Activated CD4-positive, alpha-beta T cell treated with anti-CD3 and anti-CD28 coated beads, Interleukin-2, amount 50 U/mL, for 16 hours (primary cell): ENCODE results near the gene RNF224.
A peak's percentile ranks its signal among the peaks of the same experiment; 100 is the strongest.
"Not testable (repeated sequence)": the region's sequence is repeated elsewhere in the genome, so short reads cannot be mapped to it uniquely, and the experiment has no call there.

Experiments
- DNase-seq: peaks from one replicate; pipeline ENCODE4 v3.0.0-alpha.2; 2020

RNF224 gene

DNA sequence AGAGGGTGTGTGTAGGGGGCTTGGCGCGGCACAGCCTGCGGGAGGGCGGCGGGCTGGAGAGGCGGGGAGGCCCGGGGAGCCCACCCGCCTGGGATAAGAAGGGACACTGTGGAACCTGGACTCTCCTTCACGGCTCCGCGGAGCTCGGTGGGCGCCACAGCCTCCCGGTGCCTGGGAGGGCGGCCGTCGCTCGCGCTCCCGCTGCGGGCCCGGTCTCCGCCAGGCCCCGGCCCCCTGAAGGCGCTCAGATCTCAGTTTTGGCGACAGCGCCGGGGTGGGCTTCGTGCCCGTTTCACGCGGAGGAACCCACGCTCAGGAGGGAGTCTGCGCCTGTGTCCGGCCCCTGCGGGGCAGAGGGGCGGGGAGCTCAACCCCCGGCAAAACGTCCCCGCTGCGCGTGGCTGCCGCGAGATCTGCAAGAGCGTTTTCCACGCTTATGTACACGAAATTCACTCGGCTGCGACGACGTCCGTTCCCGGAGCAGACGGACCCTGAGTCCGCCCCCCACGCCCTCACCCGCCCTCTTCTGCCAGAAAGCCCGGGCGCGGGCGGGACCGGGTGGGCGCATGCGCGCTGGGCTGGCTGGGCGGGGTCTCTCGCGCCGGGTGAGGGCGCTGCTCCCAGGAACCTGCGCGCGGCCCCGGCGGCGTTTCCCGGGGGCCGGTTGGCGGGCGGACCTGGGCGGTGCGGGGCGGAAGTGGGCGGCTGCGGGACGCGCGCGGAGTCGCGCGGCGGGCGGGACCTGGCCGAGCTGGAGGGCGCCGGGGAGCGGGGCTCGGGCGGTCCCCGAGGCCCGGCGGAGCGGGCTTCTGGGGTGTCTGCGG lies 27.5 kb downstream of the RNF224 start, which contains the start of gene NELFB:
TSS of gene NELFB (plus strand) at position 704 of the 824 bp plus-strand sequence.
- DNase-seq: peak; percentile 95

DNA sequence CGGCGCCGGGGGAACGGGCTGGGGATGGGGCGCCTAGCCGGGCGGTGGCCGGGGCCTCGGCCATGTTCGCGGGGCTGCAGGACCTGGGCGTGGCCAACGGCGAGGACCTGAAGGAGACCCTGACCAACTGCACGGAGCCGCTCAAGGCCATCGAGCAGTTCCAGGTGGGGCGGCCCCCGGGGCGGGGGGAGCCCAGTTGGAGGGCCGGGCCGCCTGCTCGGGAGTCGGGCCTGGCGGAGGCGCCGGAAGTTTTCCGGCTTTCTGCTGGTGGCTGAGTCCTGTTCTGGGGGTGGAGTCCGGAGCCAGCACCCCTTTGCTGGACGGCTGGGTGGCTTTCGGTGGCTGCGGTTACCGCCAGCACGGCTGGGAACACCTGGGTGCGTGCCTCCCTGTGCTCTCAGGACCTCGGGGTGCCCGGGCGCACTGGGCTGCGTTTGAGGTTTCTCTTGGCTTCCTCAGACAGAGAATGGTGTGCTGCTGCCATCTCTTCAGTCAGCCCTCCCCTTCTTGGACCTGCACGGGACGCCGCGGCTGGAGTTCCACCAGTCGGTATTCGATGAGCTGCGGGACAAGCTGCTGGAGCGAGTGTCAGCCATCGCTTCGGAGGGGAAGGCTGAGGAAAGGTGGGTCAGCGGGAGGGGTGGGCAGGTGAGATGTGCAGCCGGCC lies 28.3 kb downstream of the RNF224 start:
- DNase-seq: peak; percentile 44

DNA sequence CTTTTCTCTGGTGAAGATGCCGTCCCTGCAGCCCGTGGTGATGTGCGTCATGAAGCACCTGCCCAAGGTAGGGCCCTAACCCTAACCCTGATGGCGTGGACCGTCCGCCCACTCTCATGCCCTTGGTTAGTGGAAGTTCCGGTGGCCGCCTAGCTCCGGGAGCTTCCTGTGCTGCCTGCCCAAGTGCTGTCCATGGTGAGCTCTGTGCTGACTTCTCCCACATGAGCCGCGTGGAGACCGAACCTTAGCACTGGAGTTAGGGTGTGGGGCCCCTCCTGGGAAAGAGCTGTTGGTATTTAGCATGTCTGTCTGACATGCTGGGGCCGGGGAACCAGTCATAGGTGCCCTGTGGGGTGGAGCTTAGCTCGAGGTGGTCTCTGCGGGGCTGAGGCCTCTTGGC lies 29.1 kb downstream of the RNF224 start:
- DNase-seq: no peak

DNA sequence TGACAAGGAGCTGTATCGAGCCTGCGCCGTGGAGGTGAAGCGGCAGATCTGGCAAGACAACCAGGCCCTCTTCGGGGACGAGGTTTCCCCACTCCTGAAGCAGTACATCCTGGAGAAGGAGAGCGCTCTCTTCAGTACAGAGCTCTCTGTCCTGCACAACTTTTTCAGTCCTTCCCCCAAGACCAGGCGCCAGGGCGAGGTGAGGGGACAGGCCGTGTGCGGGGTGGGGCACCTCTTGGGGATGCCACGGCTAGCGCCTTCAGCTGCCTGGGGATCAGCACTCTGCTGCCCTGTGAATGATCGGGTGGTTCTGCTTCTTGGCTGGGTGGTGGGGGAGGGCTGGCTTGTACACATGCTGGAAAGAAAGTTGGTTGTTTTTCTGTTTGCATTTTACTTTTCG lies 29.6 kb downstream of the RNF224 start:
- DNase-seq: no peak

DNA sequence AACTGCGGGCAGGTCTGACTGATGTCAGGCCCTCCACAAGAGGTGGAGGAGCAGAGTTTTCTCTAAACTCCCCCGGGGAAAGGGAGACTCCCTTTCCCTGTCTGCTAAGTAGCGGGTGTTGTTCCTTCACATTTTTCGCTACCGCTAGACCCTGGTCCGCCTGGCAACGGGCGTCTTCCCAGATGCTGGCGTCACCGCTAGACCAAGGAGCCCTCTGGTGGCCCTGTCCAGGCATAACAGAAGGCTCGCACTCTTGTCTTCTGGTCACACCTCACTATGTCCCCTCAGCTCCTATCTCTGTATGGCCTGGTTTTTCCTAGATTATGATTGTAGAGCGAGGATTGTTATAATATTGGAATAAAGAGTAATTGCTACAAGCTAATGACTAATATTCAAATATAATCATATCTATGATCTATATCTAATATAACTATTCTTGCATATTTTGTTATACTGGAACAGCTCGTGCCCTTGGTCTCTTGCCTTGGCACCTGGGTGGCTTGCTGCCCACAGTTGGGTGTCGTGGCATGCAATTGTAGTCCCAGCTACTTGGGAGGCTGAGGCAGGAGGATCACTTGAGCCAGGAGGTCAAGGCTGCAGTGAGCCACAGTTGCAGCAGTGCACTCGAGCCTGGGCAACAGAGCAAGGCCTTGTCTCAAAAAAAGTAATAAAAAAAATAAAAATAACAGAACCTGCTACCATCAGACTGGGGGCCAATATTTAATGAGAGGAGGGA lies 35.0 kb downstream of the RNF224 start:
- not testable (repeated sequence) for DNase-seq

DNA sequence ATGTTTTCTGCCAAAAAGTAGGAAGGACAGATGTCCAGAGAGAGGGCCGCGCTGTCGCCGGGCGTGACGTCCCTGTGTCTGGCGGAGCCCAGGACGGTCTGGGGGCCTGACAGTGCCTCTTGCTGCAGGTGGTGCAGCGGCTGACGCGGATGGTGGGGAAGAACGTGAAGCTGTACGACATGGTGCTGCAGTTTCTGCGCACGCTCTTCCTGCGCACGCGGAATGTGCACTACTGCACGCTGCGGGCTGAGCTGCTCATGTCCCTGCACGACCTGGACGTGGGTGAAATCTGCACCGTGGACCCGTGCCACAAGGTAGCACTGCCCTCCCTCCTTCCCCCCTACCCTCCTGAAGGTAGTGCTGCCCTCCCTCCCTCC lies 35.6 kb downstream of the RNF224 start:
- DNase-seq: no peak

DNA sequence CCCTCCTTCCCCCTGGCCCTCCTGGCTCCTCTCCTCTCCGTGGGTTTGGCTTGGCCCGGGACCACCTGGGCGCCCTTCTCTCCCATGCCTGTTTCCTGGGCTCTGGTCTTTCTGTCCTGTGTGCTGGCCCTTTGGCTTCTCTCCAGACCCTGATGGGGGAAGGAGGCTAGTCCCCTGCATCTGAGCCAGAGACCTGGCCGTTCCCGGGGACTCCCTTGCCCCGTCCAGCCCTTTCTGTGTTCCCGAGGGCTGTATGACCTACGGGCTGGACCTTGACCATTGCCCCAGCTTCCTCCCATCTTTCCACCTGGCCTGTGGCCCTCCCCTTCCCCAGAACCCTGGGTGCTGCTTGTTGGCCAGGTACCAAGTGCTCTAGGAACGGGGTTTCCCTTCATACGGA lies 36.2 kb downstream of the RNF224 start:
- no peak for DNase-seq

DNA sequence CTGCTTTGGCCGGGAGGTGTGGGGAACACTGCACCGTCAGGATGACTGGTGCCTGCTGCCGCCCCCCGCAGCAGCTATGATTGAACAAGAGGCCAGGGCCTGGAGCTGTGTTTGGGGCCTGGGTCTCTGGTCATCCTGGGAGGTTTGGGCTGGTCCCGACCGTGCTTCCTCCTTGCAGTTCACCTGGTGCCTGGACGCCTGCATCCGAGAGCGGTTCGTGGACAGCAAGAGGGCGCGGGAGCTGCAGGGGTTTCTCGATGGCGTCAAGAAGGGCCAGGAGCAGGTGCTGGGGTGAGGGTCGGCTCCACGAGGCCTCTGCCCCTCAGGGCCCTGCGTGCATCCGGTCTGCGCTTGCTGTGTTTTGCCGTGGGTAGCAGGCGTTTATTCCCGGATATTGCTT lies 36.8 kb downstream of the RNF224 start:
- no peak for DNase-seq

DNA sequence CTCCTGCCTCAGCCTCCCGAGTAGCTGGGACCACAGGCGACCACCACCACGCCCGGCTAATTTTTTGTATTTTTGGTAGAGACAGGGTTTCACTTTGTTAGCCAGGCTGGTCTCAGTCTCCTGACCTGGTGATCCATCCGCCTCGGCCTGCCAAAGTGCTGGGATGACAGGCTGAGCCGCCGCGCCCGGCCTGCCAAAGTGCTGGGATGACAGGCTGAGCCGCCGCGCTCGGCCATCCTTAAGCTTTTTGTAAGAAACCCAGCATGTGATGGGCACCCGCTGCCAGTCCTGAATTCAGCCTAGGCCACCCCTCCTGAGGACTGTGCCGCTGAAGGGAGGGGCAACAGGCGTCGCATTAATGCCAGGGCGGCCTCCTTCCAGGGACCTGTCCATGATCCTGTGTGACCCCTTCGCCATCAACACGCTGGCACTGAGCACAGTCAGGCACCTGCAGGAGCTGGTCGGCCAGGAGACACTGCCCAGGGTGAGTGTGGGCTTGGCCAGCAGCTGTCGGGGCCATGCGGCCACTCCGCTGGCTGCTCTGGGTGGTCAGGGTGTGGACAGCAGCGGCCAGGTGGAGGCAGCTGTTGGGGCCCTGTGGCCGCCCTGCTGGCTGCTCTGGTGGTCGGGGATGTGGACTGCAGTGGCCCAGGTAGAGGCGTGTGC lies 38.3 kb downstream of the RNF224 start:
- no peak for DNase-seq

DNA sequence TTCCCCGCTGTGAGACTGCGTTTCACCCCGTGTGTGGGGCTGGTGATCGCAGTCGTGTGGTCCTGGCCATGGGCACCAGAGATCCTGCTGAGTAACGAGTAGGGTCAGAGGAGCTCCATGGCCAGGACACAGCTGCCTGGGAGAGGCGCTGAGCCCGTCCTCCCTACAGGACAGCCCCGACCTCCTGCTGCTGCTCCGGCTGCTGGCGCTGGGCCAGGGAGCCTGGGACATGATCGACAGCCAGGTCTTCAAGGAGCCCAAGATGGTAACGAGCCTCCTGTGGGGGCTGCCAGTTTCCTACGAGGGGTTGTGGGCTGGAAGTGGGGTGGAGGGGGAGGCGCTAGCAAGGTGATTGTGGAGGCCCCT lies 38.8 kb downstream of the RNF224 start:
- no peak for DNase-seq

DNA sequence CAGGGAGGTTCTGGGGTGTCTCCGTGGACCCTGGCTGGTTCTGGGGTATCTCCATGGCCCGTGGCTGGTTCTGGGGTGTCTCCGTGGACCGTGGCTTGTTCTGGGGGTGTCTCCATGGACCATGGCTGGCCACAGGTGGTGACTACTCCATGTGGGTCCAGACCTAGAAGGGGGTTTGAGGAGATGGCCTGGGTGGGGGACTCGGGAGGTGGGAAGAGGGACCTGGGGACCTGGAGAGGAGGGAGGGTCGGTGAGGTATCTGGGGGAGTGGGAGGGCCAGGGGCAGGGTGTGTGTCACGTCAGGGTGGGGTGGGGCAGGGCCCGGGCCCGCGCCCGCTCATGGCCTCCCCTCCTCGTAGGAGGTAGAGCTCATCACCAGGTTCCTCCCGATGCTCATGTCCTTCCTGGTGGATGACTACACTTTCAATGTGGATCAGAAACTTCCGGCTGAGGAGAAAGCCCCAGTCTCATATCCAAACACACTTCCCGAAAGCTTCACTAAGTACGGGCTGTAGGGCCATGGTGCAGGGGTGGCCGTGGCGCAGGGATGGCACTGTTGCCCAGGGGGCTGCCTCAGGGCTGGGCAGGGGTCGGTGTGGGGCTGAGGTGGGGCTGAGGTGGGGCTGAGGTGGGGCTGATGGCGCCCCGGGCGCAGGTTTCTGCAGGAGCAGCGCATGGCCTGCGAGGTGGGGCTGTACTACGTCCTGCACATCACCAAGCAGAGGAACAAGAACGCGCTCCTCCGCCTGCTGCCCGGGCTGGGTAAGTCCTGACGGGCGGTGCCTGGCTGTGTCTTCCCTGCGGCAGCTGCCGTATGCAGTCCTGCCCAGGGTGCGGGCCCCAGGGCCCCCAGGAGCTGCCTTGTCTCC lies 39.5 kb downstream of the RNF224 start:
- DNase-seq: no peak

DNA sequence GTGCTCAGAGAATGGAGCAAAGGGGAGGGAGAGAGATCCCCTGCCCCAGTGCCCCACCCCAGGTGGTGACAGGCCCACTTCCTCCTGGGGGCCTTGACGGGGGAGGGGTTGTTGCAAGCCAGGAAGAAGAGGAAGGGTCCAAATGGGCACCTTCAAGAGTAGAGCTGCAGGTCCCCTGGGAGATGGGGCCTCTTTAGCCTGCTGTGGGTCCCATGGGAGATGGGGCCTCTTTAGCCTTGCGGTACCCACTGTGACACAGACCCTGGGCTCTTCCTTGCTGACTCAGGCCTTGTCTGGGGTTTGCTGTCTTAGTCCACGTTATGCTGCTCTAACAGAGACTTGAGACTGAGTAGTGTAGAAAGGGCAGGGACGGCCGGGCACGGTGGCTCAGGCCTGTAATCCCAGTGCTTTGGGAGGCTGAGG lies 40.6 kb downstream of the RNF224 start:
- no peak for DNase-seq

DNA sequence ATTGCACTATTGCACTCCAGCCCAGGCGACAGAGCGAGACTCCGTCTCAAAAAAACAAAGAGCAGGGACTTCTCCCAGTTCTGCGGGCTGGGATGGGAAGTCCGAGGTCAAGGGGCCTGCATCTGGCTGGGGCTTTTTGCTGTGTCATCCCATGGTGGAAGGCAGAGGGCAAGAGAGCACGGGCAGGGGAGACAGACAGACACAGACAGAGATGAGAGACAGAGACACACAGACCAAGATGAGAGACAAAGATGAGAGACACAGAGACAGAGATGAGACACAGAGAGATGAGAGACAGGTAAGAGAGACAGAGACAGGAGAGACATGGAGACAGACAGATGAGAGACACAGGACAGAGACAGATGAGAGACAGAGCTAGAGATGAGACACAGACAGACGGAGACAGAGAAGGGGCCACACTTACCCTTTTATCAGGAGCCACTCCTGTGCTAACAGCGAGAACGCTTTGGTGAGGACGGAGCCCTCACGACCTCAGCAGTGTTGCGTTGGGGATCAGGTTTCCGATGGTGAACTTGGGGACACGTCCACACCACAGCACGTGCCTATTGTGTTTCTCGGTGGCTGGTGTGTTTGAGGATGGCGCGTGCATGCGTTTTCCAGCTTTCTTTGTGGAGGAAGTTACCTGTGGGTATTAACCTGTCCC lies 41.4 kb downstream of the RNF224 start:
- DNase-seq: no peak

DNA sequence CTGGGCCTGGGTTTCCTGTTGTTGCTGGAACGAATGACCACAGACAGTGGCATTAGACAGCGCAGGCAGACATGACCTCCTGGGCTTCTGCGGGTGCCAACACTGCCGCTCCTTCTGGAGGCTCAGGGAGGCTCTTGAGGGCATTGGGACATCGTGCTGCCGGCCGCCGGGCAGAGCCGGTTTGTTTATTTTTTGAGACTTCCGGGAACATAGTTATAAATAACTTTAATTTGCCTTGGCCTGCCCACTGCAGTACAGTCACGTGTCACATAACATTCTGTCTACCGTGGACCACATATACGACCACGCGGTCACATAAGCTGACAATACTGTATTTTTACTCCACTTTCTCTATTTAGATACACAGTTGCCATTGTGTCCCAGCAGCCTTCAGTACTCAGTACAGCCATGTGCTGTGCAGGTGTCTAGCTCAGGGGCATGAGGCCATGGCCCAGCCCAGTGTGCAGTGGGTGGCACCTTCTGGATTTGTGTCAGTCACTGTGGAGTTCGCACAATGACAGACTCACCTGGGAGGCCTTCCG lies 42.0 kb downstream of the RNF224 start:
- no peak for DNase-seq

DNA sequence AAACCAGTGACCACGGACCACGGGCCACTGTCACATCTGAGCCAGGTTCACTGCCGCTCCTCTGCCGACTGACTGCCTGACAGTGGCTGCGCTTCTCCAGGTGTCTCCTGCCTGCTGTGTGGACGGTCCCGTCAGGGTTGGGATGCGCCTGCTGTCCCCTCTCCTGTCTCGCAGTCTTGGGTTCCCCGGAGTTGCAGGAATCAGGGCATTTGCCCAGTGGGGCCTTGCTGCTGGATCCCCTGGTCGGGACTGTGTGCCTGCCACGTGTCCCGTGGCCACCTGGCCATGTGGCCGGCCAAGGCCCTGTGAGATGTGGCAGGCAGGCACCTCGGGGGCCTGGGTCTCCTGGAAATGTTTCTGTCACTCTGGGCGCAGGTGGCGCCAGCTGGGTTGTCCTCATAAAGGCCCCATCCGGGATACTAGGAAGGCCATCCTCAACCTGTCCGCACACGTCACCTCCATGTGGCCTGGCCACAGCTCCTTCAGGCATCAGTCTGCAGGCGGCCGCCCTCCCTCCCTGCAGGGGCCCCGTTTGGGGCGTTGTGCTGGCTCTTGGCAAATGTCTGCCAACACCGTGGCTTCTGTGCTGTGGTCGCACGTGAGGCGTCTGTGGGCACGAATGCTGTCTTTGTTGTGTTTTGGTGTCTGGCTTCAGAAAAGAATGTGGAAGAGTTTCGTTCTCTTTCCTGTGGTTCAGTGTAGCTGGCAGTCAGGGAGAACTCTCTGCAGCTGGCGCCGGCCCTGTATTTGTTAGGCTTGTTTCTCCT lies 43.8 kb downstream of the RNF224 start:
- DNase-seq: peak; percentile 40

DNA sequence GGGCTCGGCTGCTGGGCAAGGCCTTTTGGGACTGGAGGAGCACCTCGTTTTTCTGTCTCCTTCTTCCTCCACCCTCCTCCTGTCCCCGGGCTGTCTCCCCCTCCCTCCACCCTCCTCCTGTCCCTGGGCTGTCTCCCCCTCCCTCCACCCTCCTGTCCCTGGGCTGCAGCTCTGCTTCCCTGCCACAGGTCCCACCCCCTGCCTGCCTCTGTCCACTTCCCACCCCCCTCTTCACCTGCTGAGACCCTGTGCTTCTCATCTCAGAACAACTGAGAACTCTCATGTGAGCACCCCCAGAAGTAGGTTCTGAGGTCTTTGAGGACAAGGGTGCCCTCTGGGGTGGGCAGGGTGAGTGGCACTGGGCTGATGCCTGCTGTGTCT lies 44.4 kb downstream of the RNF224 start:
- no peak for DNase-seq

DNA sequence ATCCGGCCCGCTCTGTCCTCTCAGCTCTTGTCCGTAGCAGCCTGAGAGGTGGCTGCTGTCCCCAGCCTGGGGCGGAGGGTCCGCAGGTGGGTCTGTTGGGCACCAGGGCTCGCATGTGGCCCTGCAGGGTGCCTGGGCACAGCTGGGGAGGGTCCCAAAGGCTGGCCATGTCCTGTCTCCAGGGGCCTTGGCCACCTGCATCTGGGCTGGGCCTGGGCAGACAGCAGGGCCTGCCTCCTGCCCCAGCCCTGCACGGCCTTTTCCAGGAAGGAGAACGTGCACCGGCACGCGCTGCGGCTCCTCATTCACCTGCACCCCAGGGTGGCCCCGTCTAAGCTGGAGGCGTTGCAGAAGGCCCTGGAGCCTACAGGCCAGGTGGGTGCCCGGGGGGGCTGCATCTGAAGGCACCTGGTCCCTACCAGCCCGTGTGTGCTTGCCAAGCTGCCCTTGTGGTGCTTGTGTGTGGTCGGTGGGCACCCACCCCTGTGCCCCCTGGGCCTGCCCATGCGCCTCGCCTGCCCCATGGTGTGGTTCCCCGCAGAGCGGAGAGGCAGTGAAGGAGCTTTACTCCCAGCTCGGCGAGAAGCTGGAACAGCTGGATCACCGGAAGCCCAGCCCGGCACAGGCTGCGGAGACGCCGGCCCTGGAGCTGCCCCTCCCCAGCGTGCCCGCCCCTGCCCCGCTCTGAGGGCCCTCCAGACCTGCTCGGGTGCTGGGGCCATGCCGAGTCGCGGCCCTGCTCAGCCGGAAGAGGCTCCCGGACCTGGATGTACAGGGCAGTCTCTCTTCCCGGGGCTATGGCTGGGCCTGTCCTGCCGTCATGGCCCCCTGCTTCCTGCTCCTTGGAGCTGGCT lies 45.2 kb downstream of the RNF224 start:
- no peak for DNase-seq

DNA sequence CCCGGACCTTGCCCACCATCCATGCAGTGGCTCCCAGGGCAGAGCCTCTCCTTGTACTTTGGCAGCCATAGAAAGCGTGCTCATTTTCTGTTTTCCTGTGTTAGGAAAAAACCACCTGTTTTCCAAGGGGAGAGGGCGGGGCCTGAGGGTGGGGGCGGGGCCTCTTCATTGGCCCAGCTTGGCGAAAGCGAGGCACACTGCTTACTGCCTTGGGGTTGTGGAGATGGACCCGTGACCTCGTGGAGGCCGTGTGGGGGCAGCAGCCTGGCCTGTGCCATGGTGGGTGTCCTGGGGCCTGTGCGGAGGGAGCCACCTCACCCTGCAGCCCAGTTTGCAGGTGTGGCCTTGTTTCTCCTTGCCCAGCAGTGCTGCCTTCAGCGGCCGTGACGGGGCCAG lies 45.8 kb downstream of the RNF224 start:
- no peak for DNase-seq

DNA sequence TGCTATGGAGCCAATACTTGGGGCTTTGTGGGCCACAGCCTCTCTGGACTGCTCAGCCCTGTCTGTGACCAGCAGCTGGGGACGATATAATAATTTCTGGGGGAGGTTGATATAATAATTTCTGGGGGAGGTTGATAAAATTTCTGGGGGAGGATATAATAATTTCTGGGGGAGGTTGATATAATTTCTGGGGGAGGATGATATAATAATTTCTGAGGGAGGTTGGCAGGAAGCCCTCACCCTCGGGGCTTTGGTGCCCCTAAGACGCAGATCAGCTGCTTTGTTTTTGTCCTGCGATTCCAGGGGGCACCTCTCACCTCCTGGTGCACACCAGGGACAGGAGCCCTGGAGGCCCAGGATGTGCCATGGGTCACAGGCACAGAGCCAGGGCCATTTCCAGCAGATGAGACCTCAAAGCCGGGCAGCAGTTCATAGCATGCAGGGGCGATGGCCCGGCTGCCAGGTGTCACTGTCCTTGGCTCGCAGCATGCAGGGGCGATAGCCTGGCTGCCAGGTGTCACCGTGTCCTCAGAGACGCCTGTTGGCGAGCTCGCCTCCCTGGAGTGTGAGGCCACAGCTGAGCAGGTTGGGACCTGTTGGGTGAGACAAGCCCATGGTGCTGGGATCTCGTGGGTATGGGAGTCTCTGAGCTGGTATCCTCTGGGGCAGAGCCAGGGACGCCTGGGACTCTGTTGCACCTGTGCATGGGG lies 46.5 kb downstream of the RNF224 start:
- DNase-seq: no peak
